Right lung (tissue), 10 donors: ENCODE data around the gene AADACL3. TPM values are rescaled to one million over a fixed set of nuclear protein-coding genes. Genes with fewer than 3 reads are reported as not detected.
A peak's percentile ranks its signal among the peaks of the same experiment; 100 is the strongest.
"Not testable (repeated sequence)": the region's sequence is repeated elsewhere in the genome, so short reads cannot be mapped to it uniquely, and the experiment has no call there.

Source experiments
- DNase-seq, 2 donors: peaks; one replicate each; pipeline ENCODE4 v3.0.0-alpha.2; 2013
- long read RNA-seq, 8 donors: transcript quantifications; one replicate each; lab custom pipeline, GENCODE V29; 2026
- polyA plus RNA-seq, 5 donors: library from polyadenylated mRNA; unstranded; fragments of 120-200 nt; gene quantifications; one replicate each; pipeline versions ENCODE4 v1.2.1 to v1.2.3, GENCODE V29; 2013; ENCODE audit warnings: inconsistent platforms in 1 of 5, low replicate concordance in 1 of 5; ENCODE audit not compliant: insufficient read length in 5 of 5, insufficient read depth in 1 of 5

The AADACL3 gene
- not detected for polyA plus RNA-seq
- long read RNA-seq, donor 1: 0 reads
- long read RNA-seq, donor 2: 0 reads
- long read RNA-seq, donor 3: 0 reads
- long read RNA-seq, donor 4: 0 reads
- long read RNA-seq, donor 5: 0 reads
- long read RNA-seq, donor 6: 0 reads
- long read RNA-seq, donor 7: 0 reads
- long read RNA-seq, donor 8: 0 reads

DNA sequence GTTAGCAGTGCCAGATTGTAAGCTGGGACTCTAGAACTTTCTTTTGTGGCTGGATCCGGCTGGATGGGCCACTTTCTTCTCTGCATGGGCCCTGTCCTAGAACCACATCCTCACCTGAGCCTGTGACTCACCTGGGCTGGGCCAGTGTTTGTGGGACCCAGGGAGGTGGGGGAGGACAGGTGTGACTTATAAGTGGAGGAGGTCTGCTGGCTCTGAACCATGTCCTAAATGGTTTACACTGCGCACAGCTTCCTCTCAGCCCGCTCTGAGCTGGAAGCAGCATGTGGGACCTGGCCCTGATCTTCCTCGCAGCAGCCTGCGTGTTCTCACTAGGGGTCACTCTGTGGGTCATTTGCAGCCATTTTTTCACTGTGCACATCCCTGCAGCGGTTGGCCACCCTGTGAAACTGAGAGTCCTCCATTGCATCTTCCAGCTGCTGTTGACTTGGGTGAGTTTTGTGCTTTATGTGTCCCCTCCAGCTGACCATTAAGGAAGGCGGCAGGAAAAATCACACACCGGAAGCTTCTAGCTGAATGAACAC is at the start of gene AADACL3:
Gene AADACL3, plus strand, starts transcription at position 215 of the 542 bp plus-strand sequence. Its CDS starts 67 bp downstream, at position 282.
- no peak for DNase-seq

- DNase-seq: no peak
These were observed 49.7 kb upstream of the AADACL3 start for GRCh38 chr1:12666141-12666735.

- no peak for DNase-seq
These were observed 46.3 kb upstream of the AADACL3 start for GRCh38 chr1:12669529-12670068.

GRCh38 chr1:12674358-12674757 is 41.6 kb upstream of the AADACL3 start:
- DNase-seq: no peak

DNA sequence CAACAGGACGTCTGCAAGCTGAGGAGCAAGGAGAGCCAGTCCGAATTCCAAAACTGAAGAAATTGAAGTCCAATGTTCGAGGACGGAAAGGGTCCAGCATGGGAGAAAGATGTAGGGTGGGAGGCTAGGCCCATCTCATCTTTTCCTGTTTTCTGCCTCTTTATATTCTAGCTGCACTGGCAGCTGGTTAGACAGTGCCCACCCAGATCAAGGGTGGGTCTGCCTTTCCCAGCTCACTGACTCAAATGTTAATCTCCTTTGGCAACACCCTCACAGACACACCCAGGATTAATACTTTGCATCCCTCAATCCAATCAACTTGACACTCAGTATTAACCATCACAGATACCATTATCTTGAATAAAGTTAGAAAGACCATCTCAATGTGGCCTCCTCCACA is 39.8 kb upstream of the AADACL3 start:
- DNase-seq: not testable (repeated sequence)

- DNase-seq: no peak
These were observed 38.3 kb upstream of the AADACL3 start for GRCh38 chr1:12677565-12677964.

- no peak for DNase-seq
These were observed 37.6 kb upstream of the AADACL3 start for GRCh38 chr1:12678350-12678749.

DNA sequence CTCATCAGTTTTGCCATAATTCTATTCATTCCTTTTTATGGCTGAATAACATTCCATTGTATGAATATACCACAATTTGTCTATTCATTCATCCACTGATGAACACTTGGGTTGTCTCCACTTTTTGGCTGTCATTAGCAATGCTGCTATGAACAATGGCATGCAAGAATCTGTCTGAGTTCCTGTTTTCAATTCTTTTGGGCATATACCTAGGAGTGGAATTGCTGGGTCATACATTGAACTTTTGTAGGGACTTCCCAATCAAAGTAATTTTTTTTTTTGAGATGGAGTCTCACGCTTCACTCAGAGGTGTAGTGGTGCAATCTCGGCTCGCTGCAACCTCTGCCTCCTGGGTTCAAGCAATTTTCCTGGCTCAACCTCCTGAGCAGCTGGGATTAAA is 37.1 kb upstream of the AADACL3 start:
- DNase-seq: no peak

GRCh38 chr1:12690156-12690555 is 25.8 kb upstream of the AADACL3 start:
- no peak for DNase-seq

DNA sequence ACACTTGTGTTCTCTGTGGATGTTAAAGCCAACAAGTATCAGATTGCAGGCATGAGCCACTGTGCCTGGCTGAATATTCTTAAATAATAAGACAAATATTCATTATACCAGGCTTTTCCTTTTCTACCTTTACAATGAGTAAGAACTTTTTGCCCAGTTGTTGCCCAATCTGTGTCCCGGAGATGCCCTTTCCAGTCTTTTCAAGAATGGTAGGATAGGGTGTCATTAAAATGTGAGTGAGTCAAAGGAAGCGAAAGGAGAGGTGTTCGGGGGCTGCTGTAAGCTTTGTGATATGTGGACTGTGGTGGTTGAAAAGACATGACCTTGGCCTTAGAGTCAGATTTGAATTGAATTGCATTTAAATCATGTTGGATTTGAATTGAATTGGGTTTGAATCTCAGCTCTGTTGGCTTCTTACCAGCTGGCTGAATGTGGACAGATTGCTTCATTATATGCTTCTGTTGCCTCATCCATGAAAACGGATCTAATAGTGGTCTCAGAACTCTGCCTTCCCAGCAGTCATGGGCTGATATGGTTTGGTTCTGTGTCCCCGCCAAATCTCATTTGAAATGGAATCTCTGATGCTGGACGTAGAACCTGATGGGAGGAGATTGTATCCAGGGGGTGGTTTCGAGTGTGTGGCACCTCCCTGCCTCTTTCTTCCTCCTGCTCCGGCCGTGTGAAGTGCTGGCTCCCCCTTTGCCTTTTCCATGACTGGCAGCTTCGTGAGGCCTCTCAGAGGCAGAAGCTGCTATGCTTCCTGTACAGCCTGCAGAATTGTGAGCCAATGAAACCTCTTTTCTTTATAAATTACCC is 22.7 kb upstream of the AADACL3 start:
- DNase-seq: peak; percentile 70 to 80

DNA sequence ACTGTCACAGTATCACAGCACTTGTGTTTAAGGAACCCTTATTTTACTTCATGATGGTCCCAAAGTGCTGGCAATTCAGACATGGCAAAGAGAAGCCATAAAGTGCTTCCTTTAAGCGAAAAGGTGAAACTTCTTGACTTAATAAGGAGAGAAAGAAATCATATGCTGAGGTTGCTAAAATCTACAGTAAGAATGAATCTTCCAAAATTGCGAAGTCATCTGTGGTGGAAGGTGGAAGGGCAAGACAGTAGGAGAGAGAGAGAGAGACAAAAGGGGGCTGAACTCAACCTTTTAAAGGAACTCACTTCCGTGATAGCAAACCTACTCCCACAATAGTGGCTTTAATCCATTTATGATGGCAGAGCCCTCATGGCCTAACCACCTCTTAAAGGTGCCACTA is 19.3 kb upstream of the AADACL3 start:
- no peak for DNase-seq

- no peak for DNase-seq
These were observed 18.5 kb upstream of the AADACL3 start for GRCh38 chr1:12697397-12697796.

DNA sequence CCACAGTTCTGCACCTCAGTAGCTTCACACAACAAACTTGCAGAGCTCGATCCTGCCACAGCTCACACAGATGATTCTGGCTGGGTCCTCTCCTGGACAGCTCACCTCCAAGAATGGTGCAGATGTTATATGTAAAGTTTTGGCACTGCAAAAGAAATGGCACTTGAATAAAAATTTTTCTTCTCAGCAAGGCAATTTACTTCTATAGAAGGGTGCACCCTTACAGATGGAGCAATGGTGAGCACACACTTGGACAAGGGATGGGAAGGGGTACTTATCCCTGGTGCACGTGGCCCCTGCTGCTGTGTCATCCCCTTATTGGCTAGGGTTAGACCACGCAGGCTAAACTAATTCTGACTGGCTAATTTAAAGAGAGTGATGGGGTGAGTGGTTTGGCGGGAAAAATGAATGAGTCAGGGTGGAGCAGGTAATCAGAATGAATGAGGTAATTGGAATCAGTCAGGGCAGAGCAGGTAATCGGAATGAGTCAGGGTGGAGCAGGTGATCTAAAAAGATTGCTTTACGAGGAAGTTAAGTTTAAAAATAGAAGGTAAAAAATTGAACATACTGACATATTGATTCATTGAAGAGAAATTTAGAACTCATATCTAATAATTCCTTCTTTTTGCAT is 12.0 kb upstream of the AADACL3 start:
- no peak for DNase-seq

- no peak for DNase-seq
These were observed 9.8 kb upstream of the AADACL3 start for GRCh38 chr1:12706061-12706460.

DNA sequence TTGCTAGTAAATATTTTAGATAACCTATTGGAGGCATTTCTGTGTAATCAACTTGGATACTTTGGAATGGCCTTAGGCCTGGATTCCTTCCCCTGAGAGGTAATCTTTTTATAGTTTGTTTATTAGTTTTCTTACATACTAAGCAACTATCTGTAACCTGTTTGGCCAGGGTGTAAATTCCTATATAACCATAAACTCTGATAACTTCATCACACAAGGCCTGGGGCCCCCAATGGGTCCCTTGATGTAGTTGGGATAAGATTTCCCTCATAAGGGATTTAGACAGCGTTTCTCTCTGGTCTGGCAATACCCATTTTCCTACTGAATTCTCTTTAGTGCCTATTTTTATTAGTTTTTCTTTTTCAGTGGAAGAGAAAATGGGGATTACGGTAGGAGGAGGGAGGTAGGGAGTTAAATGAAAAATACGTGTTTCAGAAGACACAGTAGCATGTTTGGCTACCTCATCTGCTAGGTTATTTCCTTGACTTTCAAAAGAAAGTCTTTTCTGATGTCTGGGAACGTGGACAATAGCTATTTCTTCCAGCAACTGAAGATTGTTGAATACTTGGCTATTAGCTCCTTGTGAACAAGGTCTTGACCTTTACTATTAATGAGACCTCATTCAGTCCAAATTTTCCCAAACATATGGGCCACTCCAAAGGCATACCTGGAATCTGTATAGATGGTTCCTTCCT is 7.4 kb upstream of the AADACL3 start:
- DNase-seq: no peak

DNA sequence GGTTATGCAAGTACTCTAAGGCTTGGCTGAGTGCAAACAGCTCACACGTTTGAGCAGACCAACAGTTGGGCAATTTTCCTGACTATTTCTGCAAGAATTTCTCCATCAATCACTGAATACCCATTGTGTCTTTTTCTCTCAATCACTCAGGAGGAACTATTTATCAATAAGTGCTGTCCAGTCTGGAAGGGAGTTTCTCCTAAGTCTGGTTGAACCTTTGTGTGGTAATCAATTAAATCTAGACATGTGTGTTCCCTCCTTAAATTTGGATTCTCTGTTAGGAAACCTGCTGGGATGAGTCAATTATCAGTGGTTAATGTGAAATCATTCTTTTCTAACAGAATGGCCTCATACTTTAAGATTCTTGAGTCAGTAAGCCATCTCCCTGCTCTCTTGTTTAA is 6.8 kb upstream of the AADACL3 start:
- no peak for DNase-seq

DNA sequence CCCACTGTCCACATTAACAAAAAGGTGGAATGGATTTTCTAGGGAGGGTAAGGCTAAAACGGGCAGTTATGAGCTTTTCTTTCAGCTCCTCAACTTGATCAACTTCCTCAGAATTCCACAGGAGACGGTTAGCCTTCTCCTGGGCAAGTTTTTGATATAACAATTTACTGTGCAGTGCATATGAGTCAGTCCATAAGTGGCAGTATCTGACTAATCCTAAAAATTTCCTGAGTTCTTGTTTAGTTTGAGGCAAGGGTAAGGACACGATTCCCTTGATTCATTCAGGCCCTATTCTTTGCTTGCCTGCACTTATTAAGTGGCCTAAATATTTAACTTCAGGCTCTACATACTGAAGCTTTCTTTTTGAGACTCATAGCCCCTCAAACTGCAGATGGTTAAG is 6.2 kb upstream of the AADACL3 start:
- DNase-seq: no peak

DNA sequence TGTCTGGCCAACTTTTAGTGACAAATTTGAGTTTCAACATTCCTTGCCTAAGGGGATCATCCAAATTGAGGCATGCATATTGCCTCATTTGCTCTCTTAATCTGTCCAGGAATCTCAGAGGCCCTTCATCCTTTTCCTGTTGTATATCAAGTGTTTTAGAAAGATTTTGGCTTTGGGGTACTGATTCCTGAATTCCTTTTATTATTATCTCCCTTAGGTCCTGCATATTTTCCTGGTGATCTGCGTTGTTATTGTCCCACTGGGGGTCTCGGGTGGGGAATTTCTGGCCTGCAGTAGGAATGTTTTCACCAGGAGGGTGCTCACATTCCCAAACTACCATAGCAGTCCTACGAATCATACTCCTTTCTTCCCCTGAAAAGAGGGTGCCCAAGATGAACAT is 4.4 kb upstream of the AADACL3 start:
- no peak for DNase-seq

DNA sequence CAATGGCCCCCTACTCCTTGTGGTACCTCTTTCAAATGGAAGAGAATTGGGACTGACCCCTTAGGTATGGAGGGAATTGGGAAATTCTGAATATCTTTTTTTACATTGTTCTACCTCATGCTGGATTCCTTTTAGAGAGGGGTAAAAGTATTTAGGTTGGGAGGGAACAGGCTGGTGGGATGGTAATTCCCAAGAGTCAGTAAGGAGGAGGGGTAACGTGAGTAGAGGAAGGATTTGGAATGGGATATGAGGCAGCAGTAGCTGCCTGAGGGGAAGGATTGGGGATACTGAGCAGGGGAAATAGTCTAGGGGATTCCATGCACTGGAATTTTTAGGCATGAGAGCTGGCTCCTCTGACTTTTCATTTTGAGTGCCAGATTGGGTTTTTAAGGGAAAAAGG is 3.8 kb upstream of the AADACL3 start:
- DNase-seq: no peak

DNA sequence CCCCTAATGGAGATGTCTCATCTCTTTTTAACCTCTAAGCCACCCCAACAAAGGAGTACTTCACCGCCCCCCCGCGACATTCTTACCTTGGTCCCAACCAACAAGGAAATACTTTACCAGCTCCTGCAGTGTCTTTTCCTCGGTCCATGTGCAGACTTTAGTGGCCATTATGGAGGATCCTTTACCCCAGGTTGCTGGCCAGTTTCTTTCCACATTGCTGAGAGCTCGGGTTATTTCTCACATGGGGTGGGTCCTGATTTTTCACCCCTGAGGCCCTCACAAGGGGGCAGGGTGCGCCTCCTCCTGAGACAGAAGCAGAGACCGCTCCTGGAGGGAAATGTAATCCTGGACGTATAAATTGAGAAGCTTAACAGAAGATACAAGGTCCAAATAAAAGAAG is 3.0 kb upstream of the AADACL3 start:
- no peak for DNase-seq

- DNase-seq: not testable (repeated sequence)
These were observed 2.3 kb upstream of the AADACL3 start for GRCh38 chr1:12713651-12714050.
